Adrenal gland (tissue), 12 donors: ENCODE results near the gene CXCL12. TPM values are rescaled to one million over a fixed set of nuclear protein-coding genes. Genes with fewer than 3 reads are reported as not detected.

Experiments used
- DNase-seq, 7 donors: peaks; one replicate each; pipeline ENCODE4 v3.0.0-alpha.2; 2019 to 2020
- H3K27ac ChIP-seq, 5 donors: fragments of 200-600 bp; sonication (generic) in 4 of 5; 1 replicate in 3 of 5; 2 replicates in 2 of 5; pipeline versions ENCODE4 v1.5.1 to v1.8.0; 2016 to 2020; ENCODE audit warnings: mild to moderate bottlenecking in 1 of 5
- H3K27me3 ChIP-seq: fragments of 200-600 bp; 2 replicates; pipeline ENCODE4 v1.8.0; 2021
- H3K36me3 ChIP-seq, 2 donors: fragments of 200-600 bp; replicated peaks in 1 of 2; 1 replicate in 1 of 2; 2 replicates in 1 of 2; pipeline versions ENCODE4 v1.5.1 to v1.8.0; 2018 to 2022
- H3K4me1 ChIP-seq, 2 donors: fragments of 200-600 bp; replicated peaks in 1 of 2; 1 replicate in 1 of 2; 2 replicates in 1 of 2; pipeline versions ENCODE4 v1.5.1 to v1.8.0; 2018 to 2021
- H3K4me3 ChIP-seq, 4 donors: fragments of 200-600 bp; sonication (generic) in 3 of 4; one replicate each; pipeline ENCODE4 v1.5.1; 2016 to 2018
- H3K9me3 ChIP-seq, 3 donors: fragments of 200-600 bp; sonication (generic) in 1 of 3; replicated peaks in 1 of 3; 1 replicate in 2 of 3; 2 replicates in 1 of 3; pipeline versions ENCODE4 v1.5.1 to v1.8.0; 2016 to 2021
- POLR2A ChIP-seq, 2 donors: fragments of 450-650 bp; IDR thresholded peaks; one replicate each; pipeline ENCODE4 v1.6.1; 2017; ENCODE audit warnings: antibody characterized with exemption in 2 of 2, mild to moderate bottlenecking in 2 of 2, moderate library complexity in 1 of 2
- WGBS, 4 donors: extraction: QIAGEN DNeasy Blood & Tissue Kit in 2 of 4; methylation state at CpG; one replicate each; pipeline versions ENCODE4 v1.1.5 to v1.1.7; 2013 to 2017; 5-methylcytosine and 5-hydroxymethylcytosine counted together
- intact Hi-C, 2 donors: fragments of 100-400 bp; cut with DNase I; formaldehyde crosslinking; loops; one replicate each; pipeline versions ENCODE4 v1.14.1 to v1.15.0; 2022 to 2023
- polyA plus RNA-seq, 3 donors: library from polyadenylated mRNA; stranded (reverse); fragments of 200-250 nt in 2 of 3; fragments of 350-450 nt in 1 of 3; fragmentation: Illumina TruSeq in 1 of 3; extraction: RNeasy Lipid Tissue Mini Kit (QIAGEN cat#74804) in 1 of 3; gene quantifications; one replicate each; pipeline ENCODE4 v1.2.3, GENCODE V29; 2013 to 2014
- total RNA-seq, 9 donors: library from RNA; depleted of rRNA in 4 of 9; stranded (reverse); fragments of >200 nt in 4 of 9; fragments of 120-200 nt in 1 of 9; fragmentation: NEBNext Ultra II Directional in 1 of 9; extraction: Animal tissue kit (Norgen Biotek cat#: 25700) in 1 of 9; gene quantifications; one replicate each; pipeline versions ENCODE4 v1.1.0 to v1.2.4, GENCODE V29; 2013 to 2023
- TF ChIP-seq, protein P1 (sequence below), 6 experiments: fragments of 450-650 bp in 4 of 6; fragments of 200-600 bp in 2 of 6; sonication (generic) in 1 of 6; IDR thresholded peaks; 1 replicate in 5 of 6; 2 replicates in 1 of 6; pipeline versions ENCODE4 v1.5.1 to v1.8.0; 2016 to 2021; ENCODE audit warnings: antibody characterized with exemption in 6 of 6, mild to moderate bottlenecking in 2 of 6, moderate library complexity in 1 of 6
- donor health status: healthy with polysubstance abuse.
- donor health status: Bipolar disorder and iron deficiency.
- donor health status: DM: yes; HTN: yes; CAD: no.
- donor health status: DM: no; HTN: no; CAD: no.
- donor health status: DM: no; HTN: no; CAD: no.
- donor health status: DM: yes; HTN: yes; CAD: no.

The CXCL12 gene
- total and polyA plus RNA-seq, 12 donors = 17.5 to 193 (median 66.1) TPM

DNA sequence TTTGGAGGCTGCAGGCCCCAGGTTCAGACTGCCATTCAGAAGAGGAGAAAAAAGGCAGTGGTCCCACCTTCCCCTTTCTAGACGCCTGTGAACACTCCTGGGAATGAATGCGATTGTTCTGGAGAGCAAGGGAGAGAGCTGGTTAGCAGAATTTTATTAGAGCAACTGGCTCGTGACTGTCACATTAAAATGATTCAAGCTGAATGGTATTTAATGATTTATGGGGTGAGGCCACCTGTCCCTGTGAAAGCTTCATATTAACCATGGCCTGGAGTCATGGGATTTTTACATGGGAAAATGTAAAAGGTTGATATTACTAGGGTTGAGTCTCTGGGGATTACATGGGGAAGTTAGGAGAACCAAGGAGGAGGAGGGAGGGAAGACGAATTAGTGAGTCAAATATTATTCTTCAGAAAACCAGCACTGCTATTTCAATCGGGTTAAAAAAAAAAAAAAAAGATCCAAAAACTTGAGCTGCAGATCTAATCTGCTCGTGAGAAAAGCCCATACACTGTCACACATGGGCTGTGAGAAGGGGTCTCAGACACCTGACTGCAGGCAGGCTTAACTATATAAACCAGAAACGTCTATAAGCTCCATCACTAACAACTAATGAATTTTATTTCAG, 8.3 kb downstream of the CXCL12 start:
- H3K36me3 ChIP-seq = peaks cover 0 to 4% of the 10 kb centered on the region in 2 donors
- 56 to 75% (median 70%) methylated on average over 7 of the region's 7 CpGs for WGBS, 4 donors
- no peaks in the 10 kb centered on the region for H3K9me3 ChIP-seq
- no peaks in the 10 kb centered on the region for H3K4me1 ChIP-seq
- H3K27ac ChIP-seq = no peak overlapping the region
- no peak overlapping the region for H3K4me3 ChIP-seq
- DNase-seq = no peak
- intact Hi-C loops = no loop called here
- no peak for TF ChIP-seq POLR2A (IDR thresholded peaks at IDR 0.05)
- TF ChIP-seq, protein P1, sequence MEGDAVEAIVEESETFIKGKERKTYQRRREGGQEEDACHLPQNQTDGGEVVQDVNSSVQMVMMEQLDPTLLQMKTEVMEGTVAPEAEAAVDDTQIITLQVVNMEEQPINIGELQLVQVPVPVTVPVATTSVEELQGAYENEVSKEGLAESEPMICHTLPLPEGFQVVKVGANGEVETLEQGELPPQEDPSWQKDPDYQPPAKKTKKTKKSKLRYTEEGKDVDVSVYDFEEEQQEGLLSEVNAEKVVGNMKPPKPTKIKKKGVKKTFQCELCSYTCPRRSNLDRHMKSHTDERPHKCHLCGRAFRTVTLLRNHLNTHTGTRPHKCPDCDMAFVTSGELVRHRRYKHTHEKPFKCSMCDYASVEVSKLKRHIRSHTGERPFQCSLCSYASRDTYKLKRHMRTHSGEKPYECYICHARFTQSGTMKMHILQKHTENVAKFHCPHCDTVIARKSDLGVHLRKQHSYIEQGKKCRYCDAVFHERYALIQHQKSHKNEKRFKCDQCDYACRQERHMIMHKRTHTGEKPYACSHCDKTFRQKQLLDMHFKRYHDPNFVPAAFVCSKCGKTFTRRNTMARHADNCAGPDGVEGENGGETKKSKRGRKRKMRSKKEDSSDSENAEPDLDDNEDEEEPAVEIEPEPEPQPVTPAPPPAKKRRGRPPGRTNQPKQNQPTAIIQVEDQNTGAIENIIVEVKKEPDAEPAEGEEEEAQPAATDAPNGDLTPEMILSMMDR (IDR thresholded peaks at IDR 0.05) = no peak
- no peaks in the 10 kb centered on the region for H3K27me3 ChIP-seq

GRCh38 chr10:44374155-44374554, 10.7 kb downstream of the CXCL12 start:
- WGBS, 4 donors = 78 to 87% (median 83%) methylated on average over 6 of the region's 6 CpGs
- TF ChIP-seq, protein P1 (IDR thresholded peaks at IDR 0.05) = no peak
- no peak for TF ChIP-seq POLR2A (IDR thresholded peaks at IDR 0.05)
- H3K4me1 ChIP-seq = no peaks in the 10 kb centered on the region
- intact Hi-C loops = no loop called here
- no peaks in the 10 kb centered on the region for H3K27me3 ChIP-seq
- no peak for DNase-seq
- H3K4me3 ChIP-seq = no peak overlapping the region
- H3K9me3 ChIP-seq = no peaks in the 10 kb centered on the region
- H3K27ac ChIP-seq = no peak overlapping the region
- H3K36me3 ChIP-seq = peaks cover 0 to 4% of the 10 kb centered on the region in 2 donors

GRCh38 chr10:44373341-44373995, 11.4 kb downstream of the CXCL12 start:
- no peak overlapping the region for H3K27ac ChIP-seq
- WGBS, 4 donors = 86 to 92% (median 89%) methylated on average over 15 to 27 of the region's 27 CpGs
- TF ChIP-seq, protein P1 (IDR thresholded peaks at IDR 0.05) = no peak
- TF ChIP-seq POLR2A (IDR thresholded peaks at IDR 0.05) = no peak
- H3K9me3 ChIP-seq = no peaks in the 10 kb centered on the region
- H3K36me3 ChIP-seq = peaks cover 0 to 4% of the 10 kb centered on the region in 2 donors
- DNase-seq = no peak
- intact Hi-C loops = no loop called here
- no peaks in the 10 kb centered on the region for H3K4me1 ChIP-seq
- no peak overlapping the region for H3K4me3 ChIP-seq
- no peaks in the 10 kb centered on the region for H3K27me3 ChIP-seq

GRCh38 chr10:44372181-44372580, 12.7 kb downstream of the CXCL12 start:
- Histone ChIP-seq H3K36me3 (peaks cover 0 to 4% of the 10 kb centered on the region in 2 donors), H3K4me1 (no peaks in the 10 kb centered on the region), H3K9me3 (no peaks in the 10 kb centered on the region), H3K27ac (no peak overlapping the region), H3K27me3 (no peaks in the 10 kb centered on the region), H3K4me3 (no peak overlapping the region)
- intact Hi-C loops = no loop called here
- no peak for DNase-seq
- TF ChIP-seq, protein P1 (IDR thresholded peaks at IDR 0.05) = no peak
- TF ChIP-seq POLR2A (IDR thresholded peaks at IDR 0.05) = no peak
- WGBS, 4 donors = 90 to 96% (median 93%) methylated on average over 5 of the region's 5 CpGs
